OCI-LY1 (cell line): ENCODE measurements around the gene CYB561.

ENCODE experiments used
- H2AFZ ChIP-seq: fragments of 200-600 bp; sonication (generic), shearing (Covaris generic); 2 replicates; pipeline ENCODE4 v1.6.0; 2014; ENCODE audit warnings: antibody characterized with exemption, mild to moderate bottlenecking, low read length
- H3F3A ChIP-seq: fragments of 200-600 bp; sonication (generic), shearing (Covaris generic); 2 replicates; pipeline ENCODE4 v1.6.0; 2014; ENCODE audit warnings: mild to moderate bottlenecking, antibody characterized with exemption, low read length, moderate library complexity; ENCODE audit not compliant: insufficient read depth
- H3K27ac ChIP-seq: fragments of 200-600 bp; sonication (generic); 2 replicates; pipeline ENCODE4 v1.5.1; 2014; ENCODE audit warnings: low read length, mixed run types, mild to moderate bottlenecking, low read depth; ENCODE audit not compliant: poor library complexity, severe bottlenecking
- H3K27me3 ChIP-seq: fragments of 200-600 bp; sonication (generic); 2 replicates; pipeline ENCODE4 v1.6.0; 2014; ENCODE audit warnings: antibody characterized with exemption, mild to moderate bottlenecking, low read length, moderate library complexity; ENCODE audit not compliant: insufficient read depth
- H3K36me3 ChIP-seq: fragments of 200-600 bp; sonication (generic); 2 replicates; pipeline ENCODE4 v1.6.1; 2014; ENCODE audit warnings: mild to moderate bottlenecking, antibody characterized with exemption, low read length, moderate library complexity, mixed read lengths; ENCODE audit not compliant: insufficient read depth
- H3K4me1 ChIP-seq: fragments of 200-600 bp; sonication (generic); 2 replicates; pipeline ENCODE4 v1.5.1; 2014; ENCODE audit warnings: mild to moderate bottlenecking, low read length, moderate library complexity; ENCODE audit not compliant: insufficient read depth, severe bottlenecking
- H3K4me2 ChIP-seq: fragments of 200-600 bp; sonication (generic), shearing (Covaris generic); 2 replicates; pipeline ENCODE4 v1.6.1; 2014; ENCODE audit warnings: low read length
- H3K4me3 ChIP-seq: fragments of 200-600 bp; sonication (generic); 2 replicates; pipeline ENCODE4 v1.5.1; 2014; ENCODE audit warnings: low read length, low read depth, mild to moderate bottlenecking, mixed read lengths; ENCODE audit not compliant: poor library complexity, severe bottlenecking
- H3K79me2 ChIP-seq: fragments of 200-600 bp; shearing (Covaris generic); 2 replicates; pipeline ENCODE4 v1.6.1; 2016; ENCODE audit warnings: mixed run types, low read length, mixed read lengths; ENCODE audit not compliant: insufficient read depth
- H3K9ac ChIP-seq: fragments of 200-600 bp; sonication (generic), shearing (Covaris generic); 2 replicates; pipeline ENCODE4 v1.6.1; 2014; ENCODE audit warnings: mild to moderate bottlenecking, low read length, mixed read lengths
- H3K9me2 ChIP-seq: fragments of 200-600 bp; sonication (generic), shearing (Covaris generic); 2 replicates; pipeline ENCODE4 v1.6.1; 2014; ENCODE audit warnings: low read depth, mild to moderate bottlenecking, low read length, mixed read lengths
- H3K9me3 ChIP-seq: fragments of 200-600 bp; shearing (Covaris generic); 2 replicates; pipeline ENCODE4 v1.6.1; 2014; ENCODE audit warnings: low read length, mixed read lengths
- H4K20me1 ChIP-seq: fragments of 200-600 bp; sonication (generic), shearing (Covaris generic); 2 replicates; pipeline ENCODE4 v1.6.0; 2016; ENCODE audit warnings: mild to moderate bottlenecking, low read length; ENCODE audit not compliant: insufficient read depth
- CTCF ChIP-seq: fragments of 200-600 bp; sonication (generic), shearing (Covaris generic); IDR thresholded peaks from 2 replicates; pipeline ENCODE4 v1.5.1; 2017; ENCODE audit warnings: mild to moderate bottlenecking, antibody characterized with exemption, low read length, moderate library complexity, mixed read lengths
- EZH2 ChIP-seq: fragments of 200-600 bp; sonication (generic), shearing (Covaris generic); IDR thresholded peaks from 2 replicates; pipeline ENCODE4 v1.8.0; 2017; ENCODE audit warnings: borderline replicate concordance, mixed run types, mild to moderate bottlenecking, antibody characterized with exemption, low read length, moderate library complexity, mixed read lengths

The CYB561 gene

GRCh38 chr17:63430223-63430622 is 15.9 kb downstream of the CYB561 start:
- Histone ChIP-seq H3K4me1 (no peaks in the 10 kb centered on the region), H3K9me3 (no peaks in the 10 kb centered on the region), H3K9ac (no peak overlapping the region), H3K27me3 (peaks cover 3% of the 10 kb centered on the region; the same call in 1 of the 2 replicates), H3K4me2 (no peak overlapping the region), H3K27ac (no peak overlapping the region), H4K20me1 (no peaks in the 10 kb centered on the region), H3K4me3 (no peak overlapping the region), H3F3A (no peaks in the 10 kb centered on the region), H2AFZ (no peak overlapping the region), H3K36me3 (no peaks in the 10 kb centered on the region), H3K9me2 (no peaks in the 10 kb centered on the region), H3K79me2 (no peaks in the 10 kb centered on the region)
- no peak for TF ChIP-seq CTCF
- TF ChIP-seq EZH2, result no peak

- H3K4me1 ChIP-seq, result no peaks in the 10 kb centered on the region
These were observed 16.3 kb downstream of the CYB561 start for GRCh38 chr17:63429766-63430165.

GRCh38 chr17:63426917-63427308 is 19.2 kb downstream of the CYB561 start:
- H3K36me3 ChIP-seq, result no peaks in the 10 kb centered on the region
- no peak overlapping the region for H3K9ac ChIP-seq
- H2AFZ ChIP-seq, result no peak overlapping the region
- no peaks in the 10 kb centered on the region for H3K9me2 ChIP-seq
- H3K9me3 ChIP-seq, result no peaks in the 10 kb centered on the region
- no peaks in the 10 kb centered on the region for H3K79me2 ChIP-seq
- TF ChIP-seq CTCF, result no peak
- no peak for TF ChIP-seq EZH2
- H3K27ac ChIP-seq, result no peak overlapping the region
- no peaks in the 10 kb centered on the region for H4K20me1 ChIP-seq
- H3F3A ChIP-seq, result no peaks in the 10 kb centered on the region
- H3K4me3 ChIP-seq, result no peak overlapping the region
- peaks cover 9% of the 10 kb centered on the region for H3K27me3 ChIP-seq
- H3K4me2 ChIP-seq, result no peak overlapping the region
- H3K4me1 ChIP-seq, result no peaks in the 10 kb centered on the region

More at GRCh38 chr17:63429766-63430165, 16.3 kb downstream of the CYB561 start:
- Histone ChIP-seq H2AFZ (no peak overlapping the region), H3K27me3 (peaks cover 3% of the 10 kb centered on the region; the same call in 1 of the 2 replicates), H3K36me3 (no peaks in the 10 kb centered on the region), H3K9ac (no peak overlapping the region), H3K27ac (no peak overlapping the region), H3K4me2 (no peak overlapping the region), H3K4me3 (no peak overlapping the region), H3K79me2 (no peaks in the 10 kb centered on the region), H3K9me3 (no peaks in the 10 kb centered on the region), H3K9me2 (no peaks in the 10 kb centered on the region), H4K20me1 (no peaks in the 10 kb centered on the region), H3F3A (no peaks in the 10 kb centered on the region)
- TF ChIP-seq CTCF, result no peak
- no peak for TF ChIP-seq EZH2
